ENCODE data around the gene RCC2.

Gene RCC2

GRCh38 chr1:17377325-17377953 is 62.0 kb downstream of the RCC2 start:
- peaks cover 73% of the 10 kb centered on the region for H3K27me3 ChIP-seq (ENCODE audit: insufficient read depth, low read depth)
- no peak overlapping the region for H3K9ac ChIP-seq
- H3K36me3 ChIP-seq (ENCODE audit: insufficient read depth), result no peaks in the 10 kb centered on the region
- H3K79me2 ChIP-seq (ENCODE audit: insufficient read depth, low read depth), result no peaks in the 10 kb centered on the region
- no peak overlapping the region for H3K4me3 ChIP-seq (IDR thresholded peaks at IDR 0.05; ENCODE audit: insufficient read depth, low read depth, low read length)
- TF ChIP-seq CTCF (conservative IDR thresholded peaks at IDR 0.05; ENCODE audit: low read depth, low read length), result no peak
- no peak overlapping the region for H2AFZ ChIP-seq (ENCODE audit: low read depth)
- H3K4me1 ChIP-seq (ENCODE audit: low read depth, poor library complexity, severe bottlenecking), result no peaks in the 10 kb centered on the region
- no peak overlapping the region for H3K4me2 ChIP-seq
- H3K27ac ChIP-seq, result no peak overlapping the region
- no peaks in the 10 kb centered on the region for H4K20me1 ChIP-seq (ENCODE audit: insufficient read depth)

- Histone ChIP-seq H2AFZ (ENCODE audit: low read depth) (no peak overlapping the region), H3K36me3 (ENCODE audit: insufficient read depth) (no peaks in the 10 kb centered on the region), H3K27me3 (ENCODE audit: insufficient read depth, low read depth) (peaks cover 65% of the 10 kb centered on the region), H3K4me1 (ENCODE audit: low read depth, poor library complexity, severe bottlenecking) (no peaks in the 10 kb centered on the region), H4K20me1 (ENCODE audit: insufficient read depth) (no peaks in the 10 kb centered on the region), H3K4me3 (IDR thresholded peaks at IDR 0.05; ENCODE audit: insufficient read depth, low read depth, low read length) (no peak overlapping the region), H3K9ac (no peak overlapping the region), H3K27ac (no peak overlapping the region), H3K4me2 (no peak overlapping the region), H3K79me2 (ENCODE audit: insufficient read depth, low read depth) (no peaks in the 10 kb centered on the region)
- no peak for TF ChIP-seq CTCF (conservative IDR thresholded peaks at IDR 0.05; ENCODE audit: low read depth, low read length)
Measured at GRCh38 chr1:17375651-17376050, 63.8 kb downstream of the RCC2 start.

GRCh38 chr1:17372955-17373354 is 66.5 kb downstream of the RCC2 start:
- Histone ChIP-seq H4K20me1 (ENCODE audit: insufficient read depth) (no peaks in the 10 kb centered on the region), H3K36me3 (ENCODE audit: insufficient read depth) (no peaks in the 10 kb centered on the region)

GRCh38 chr1:17371896-17372295 is 67.6 kb downstream of the RCC2 start, which contains the start of gene PADI6:
Gene PADI6 (plus strand): TSS chr1:17372196. CDS start chr1:17372246, 50 bp downstream.
- Histone ChIP-seq H4K20me1 (ENCODE audit: insufficient read depth) (no peaks in the 10 kb centered on the region), H3K9ac (no peak within 1 kb of the TSS), H3K4me3 (IDR thresholded peaks at IDR 0.05; ENCODE audit: insufficient read depth, low read depth, low read length) (no peak within 1 kb of the TSS), H3K27ac (no peak within 1 kb of the TSS), H3K79me2 (ENCODE audit: insufficient read depth, low read depth) (no peaks in the 10 kb centered on the region), H3K27me3 (ENCODE audit: insufficient read depth, low read depth) (peaks cover 64% of the 10 kb centered on the region), H3K36me3 (ENCODE audit: insufficient read depth) (no peaks in the 10 kb centered on the region), H3K4me2 (no peak within 1 kb of the TSS), H3K4me1 (ENCODE audit: low read depth, poor library complexity, severe bottlenecking) (no peaks in the 10 kb centered on the region), H2AFZ (ENCODE audit: low read depth) (no peak within 1 kb of the TSS)
- TF ChIP-seq CTCF (conservative IDR thresholded peaks at IDR 0.05; ENCODE audit: low read depth, low read length), result no peak

More at GRCh38 chr1:17372955-17373354, 66.5 kb downstream of the RCC2 start:
- Histone ChIP-seq H3K4me2 (no peak overlapping the region), H3K79me2 (ENCODE audit: insufficient read depth, low read depth) (no peaks in the 10 kb centered on the region), H2AFZ (ENCODE audit: low read depth) (no peak overlapping the region), H3K27me3 (ENCODE audit: insufficient read depth, low read depth) (peaks cover 65% of the 10 kb centered on the region), H3K4me1 (ENCODE audit: low read depth, poor library complexity, severe bottlenecking) (no peaks in the 10 kb centered on the region), H3K4me3 (IDR thresholded peaks at IDR 0.05; ENCODE audit: insufficient read depth, low read depth, low read length) (no peak overlapping the region), H3K27ac (no peak overlapping the region), H3K9ac (no peak overlapping the region)
- no peak for TF ChIP-seq CTCF (conservative IDR thresholded peaks at IDR 0.05; ENCODE audit: low read depth, low read length)

Data from KMS-11 (cell line).